GM12891 (cell line): ENCODE measurements around the gene CPEB2.

ENCODE experiments used
- POLR2A ChIP-seq: IDR thresholded peaks from 2 replicates; pipeline ENCODE4 v1.6.1; 2011; ENCODE audit warnings: low read depth, low read length, control low read depth
- POLR2AphosphoS5 ChIP-seq: IDR thresholded peaks from 2 replicates; pipeline ENCODE4 v1.6.1; 2011; ENCODE audit warnings: low read depth, low read length, control low read depth

DNA sequence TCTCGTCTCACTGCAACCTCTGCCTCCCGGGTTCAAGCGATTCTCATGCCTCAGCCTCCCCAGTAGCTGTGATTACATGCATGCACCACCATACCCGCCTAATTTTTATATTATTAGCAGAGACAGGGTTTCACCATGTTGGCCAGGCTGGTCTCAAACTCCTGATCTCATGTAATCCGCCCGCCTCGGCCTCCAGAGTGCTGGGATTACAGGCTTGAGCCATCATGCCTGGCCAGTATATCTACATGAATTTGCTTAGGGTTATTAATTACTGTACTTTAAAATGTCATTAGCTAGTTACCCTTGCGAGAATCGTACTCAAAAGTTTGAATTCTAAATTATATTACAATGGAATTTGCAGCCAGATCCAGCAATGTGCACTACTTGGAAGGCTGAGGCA lies 8.9 kb downstream of the CPEB2 start:
- TF ChIP-seq POLR2A = no peak
- TF ChIP-seq POLR2AphosphoS5 = no peak
